OCI-LY7 (cell line): ENCODE measurements around the gene MAN1C1. TPM values are rescaled to one million over a fixed set of nuclear protein-coding genes. Genes with fewer than 3 reads are reported as not detected.

Source experiments
- BruUV-seq: library from RNA; stranded (reverse); fragments of 400-500 nt; replicated peaks from 2 replicates; lab custom pipeline; 2021; lab: Mats Ljungman, UMichigan
- CTCF ChIA-PET: fragments of 300-600 bp; sonication (Branson Sonifier 250); formaldehyde crosslinking; loops from one replicate; lab custom pipeline; 2022; ENCODE audit warnings: antibody characterized with exemption; ENCODE audit not compliant: unreplicated experiment; lab: Charles Lee
- POLR2A ChIA-PET: fragments of 300-600 bp; sonication (Branson Sonifier 250); formaldehyde crosslinking; loops from one replicate; lab custom pipeline; 2022; ENCODE audit warnings: antibody characterized with exemption; lab: Charles Lee
- DNase-seq: peaks from one replicate; pipeline ENCODE4 v3.0.0-alpha.2; 2015; ENCODE audit warnings: low spot score
- H2AFZ ChIP-seq: fragments of 200-600 bp; sonication (generic), shearing (Covaris generic); 2 replicates; pipeline ENCODE4 v1.6.1; 2014; ENCODE audit warnings: mild to moderate bottlenecking, antibody characterized with exemption, low read length, moderate library complexity
- H3K27ac ChIP-seq: fragments of 200-600 bp; sonication (generic); 2 replicates; pipeline ENCODE4 v1.5.1; 2014; ENCODE audit warnings: mixed run types, low read depth, mild to moderate bottlenecking, moderate library complexity, low read length, inconsistent platforms; ENCODE audit not compliant: poor library complexity, severe bottlenecking
- H3K36me3 ChIP-seq: fragments of 200-600 bp; sonication (generic); 2 replicates; pipeline ENCODE4 v1.6.1; 2014; ENCODE audit warnings: mild to moderate bottlenecking, antibody characterized with exemption, low read length, moderate library complexity, mixed read lengths; ENCODE audit not compliant: insufficient read depth
- H3K4me1 ChIP-seq: fragments of 200-600 bp; sonication (generic); 2 replicates; pipeline ENCODE4 v1.5.1; 2014; ENCODE audit warnings: mild to moderate bottlenecking, low read length; ENCODE audit not compliant: insufficient read depth, poor library complexity, severe bottlenecking
- H3K4me2 ChIP-seq: fragments of 200-600 bp; sonication (generic); 2 replicates; pipeline ENCODE4 v1.6.1; 2014; ENCODE audit warnings: mild to moderate bottlenecking, low read length
- H3K4me3 ChIP-seq: fragments of 200-600 bp; sonication (generic); 2 replicates; pipeline ENCODE4 v1.5.1; 2014; ENCODE audit warnings: mild to moderate bottlenecking, low read depth, low read length; ENCODE audit not compliant: poor library complexity, severe bottlenecking
- H3K79me2 ChIP-seq: fragments of 200-600 bp; sonication (generic); 2 replicates; pipeline ENCODE4 v1.6.1; 2016; ENCODE audit warnings: low read depth, mild to moderate bottlenecking, low read length, moderate library complexity, mixed read lengths; ENCODE audit not compliant: insufficient read depth
- H3K9me2 ChIP-seq: fragments of 200-600 bp; sonication (generic); 2 replicates; pipeline ENCODE4 v1.6.1; 2016; ENCODE audit warnings: mild to moderate bottlenecking, low read length, mixed read lengths; ENCODE audit not compliant: insufficient read depth
- H3K9me3 ChIP-seq: fragments of 200-600 bp; sonication (generic); 2 replicates; pipeline ENCODE4 v1.6.1; 2014; ENCODE audit warnings: mild to moderate bottlenecking, mixed run types, low read length, mixed read lengths
- H4K20me1 ChIP-seq: fragments of 200-600 bp; sonication (generic); 2 replicates; pipeline ENCODE4 v1.6.1; 2014; ENCODE audit warnings: mild to moderate bottlenecking, antibody characterized with exemption, low read length, moderate library complexity, mixed read lengths; ENCODE audit not compliant: insufficient read depth
- EZH2phosphoT487 ChIP-seq: fragments of 200-600 bp; sonication (generic); IDR thresholded peaks from 2 replicates; pipeline ENCODE4 v1.6.1; 2018; ENCODE audit warnings: low read depth, borderline replicate concordance, mild to moderate bottlenecking, mixed run types, antibody characterized with exemption, low read length, moderate library complexity, mixed read lengths
- intact Hi-C: fragments of 100-400 bp; cut with micrococcal nuclease; formaldehyde crosslinking; loops from one replicate; pipeline ENCODE4 v1.10.0; 2022; ENCODE audit not compliant: unreplicated experiment
- total RNA-seq, 2 experiments: library from RNA; depleted of rRNA in 1 of 2; stranded (reverse); fragments of >200 nt in 1 of 2; shearing (Covaris generic) in 1 of 2; gene quantifications; 2 replicates each; pipeline ENCODE4 v1.2.3, GENCODE V29; 2014 to 2022
- TF ChIP-seq, protein P1 (sequence below): fragments of 200-600 bp; sonication (generic); conservative IDR thresholded peaks from 2 replicates; pipeline ENCODE4 v1.5.1; 2014; ENCODE audit warnings: mild to moderate bottlenecking, antibody characterized with exemption, low read length, moderate library complexity, mixed read lengths

Gene MAN1C1
- total RNA-seq, 2 experiments from 2014 or later, result 3.0 to 4.9 TPM

DNA sequence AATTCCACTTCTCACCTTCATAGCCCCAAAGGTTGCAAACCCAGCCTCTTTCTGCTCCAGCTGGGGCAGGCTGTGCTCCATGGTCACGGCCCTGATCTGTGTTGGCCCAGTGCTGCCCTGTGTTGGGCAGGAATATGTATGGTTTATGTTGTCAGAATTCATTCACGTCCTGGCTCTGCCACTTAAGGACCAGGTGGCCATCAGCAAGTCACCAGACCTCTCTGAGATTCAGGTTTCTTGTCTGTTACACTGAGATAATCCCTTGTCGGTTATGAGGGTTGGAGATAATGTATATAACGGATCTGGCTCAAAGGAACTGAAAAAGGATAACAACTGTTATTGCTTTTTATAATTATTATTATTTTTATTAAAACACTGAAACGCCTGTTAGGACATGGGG, 144.3 kb downstream of the MAN1C1 start:
- H2AFZ ChIP-seq, result no peak overlapping the region
- BruUV-seq, result no TSS peak
- H3K27ac ChIP-seq, result no peak overlapping the region
- no peaks in the 10 kb centered on the region for H3K9me2 ChIP-seq
- peaks cover 7% of the 10 kb centered on the region for H3K4me1 ChIP-seq
- no peaks in the 10 kb centered on the region for H3K79me2 ChIP-seq
- CTCF ChIA-PET, result no interaction called here
- H3K9me3 ChIP-seq, result no peaks in the 10 kb centered on the region
- H4K20me1 ChIP-seq, result no peaks in the 10 kb centered on the region
- no peak overlapping the region for H3K4me3 ChIP-seq
- no peaks in the 10 kb centered on the region for H3K36me3 ChIP-seq
- no peak for TF ChIP-seq EZH2phosphoT487
- TF ChIP-seq, protein P1, sequence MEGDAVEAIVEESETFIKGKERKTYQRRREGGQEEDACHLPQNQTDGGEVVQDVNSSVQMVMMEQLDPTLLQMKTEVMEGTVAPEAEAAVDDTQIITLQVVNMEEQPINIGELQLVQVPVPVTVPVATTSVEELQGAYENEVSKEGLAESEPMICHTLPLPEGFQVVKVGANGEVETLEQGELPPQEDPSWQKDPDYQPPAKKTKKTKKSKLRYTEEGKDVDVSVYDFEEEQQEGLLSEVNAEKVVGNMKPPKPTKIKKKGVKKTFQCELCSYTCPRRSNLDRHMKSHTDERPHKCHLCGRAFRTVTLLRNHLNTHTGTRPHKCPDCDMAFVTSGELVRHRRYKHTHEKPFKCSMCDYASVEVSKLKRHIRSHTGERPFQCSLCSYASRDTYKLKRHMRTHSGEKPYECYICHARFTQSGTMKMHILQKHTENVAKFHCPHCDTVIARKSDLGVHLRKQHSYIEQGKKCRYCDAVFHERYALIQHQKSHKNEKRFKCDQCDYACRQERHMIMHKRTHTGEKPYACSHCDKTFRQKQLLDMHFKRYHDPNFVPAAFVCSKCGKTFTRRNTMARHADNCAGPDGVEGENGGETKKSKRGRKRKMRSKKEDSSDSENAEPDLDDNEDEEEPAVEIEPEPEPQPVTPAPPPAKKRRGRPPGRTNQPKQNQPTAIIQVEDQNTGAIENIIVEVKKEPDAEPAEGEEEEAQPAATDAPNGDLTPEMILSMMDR, result no peak
- H3K4me2 ChIP-seq, result no peak overlapping the region
- DNase-seq, result no peak
- intact Hi-C loops, result no loop called here
- POLR2A ChIA-PET, result no interaction called here

DNA sequence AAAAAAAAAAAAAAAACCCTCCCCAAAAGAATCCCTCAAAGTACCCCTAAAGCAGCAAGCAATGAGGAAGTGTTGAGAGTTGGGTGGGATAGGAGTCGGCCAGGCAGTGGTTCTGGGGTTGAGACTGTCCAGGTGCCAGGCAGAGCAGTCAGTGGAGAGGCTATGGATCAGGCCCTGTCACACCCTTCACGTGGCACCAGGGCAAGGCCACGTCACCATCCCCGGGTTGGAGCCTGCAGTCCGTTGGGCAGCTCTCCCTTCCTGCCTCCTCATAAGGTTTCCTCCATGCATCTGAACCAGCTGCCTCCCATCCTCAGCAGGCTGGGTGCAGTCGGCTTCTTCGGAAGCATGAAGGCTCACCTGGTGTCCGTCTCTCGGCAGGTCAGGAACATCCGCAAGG, 146.9 kb downstream of the MAN1C1 start:
- Histone ChIP-seq H3K79me2 (no peaks in the 10 kb centered on the region), H3K4me1 (no peaks in the 10 kb centered on the region), H3K36me3 (no peaks in the 10 kb centered on the region), H3K9me2 (no peaks in the 10 kb centered on the region), H3K27ac (no peak overlapping the region), H3K4me2 (no peak overlapping the region), H3K9me3 (no peaks in the 10 kb centered on the region), H3K4me3 (no peak overlapping the region), H2AFZ (no peak overlapping the region), H4K20me1 (no peaks in the 10 kb centered on the region)
- DNase-seq, result no peak
- no peak for TF ChIP-seq EZH2phosphoT487
- TF ChIP-seq, protein P1, result no peak
- no TSS peak for BruUV-seq
- intact Hi-C loops, result no loop called here
- CTCF ChIA-PET, result no interaction called here
- POLR2A ChIA-PET, result no interaction called here

DNA sequence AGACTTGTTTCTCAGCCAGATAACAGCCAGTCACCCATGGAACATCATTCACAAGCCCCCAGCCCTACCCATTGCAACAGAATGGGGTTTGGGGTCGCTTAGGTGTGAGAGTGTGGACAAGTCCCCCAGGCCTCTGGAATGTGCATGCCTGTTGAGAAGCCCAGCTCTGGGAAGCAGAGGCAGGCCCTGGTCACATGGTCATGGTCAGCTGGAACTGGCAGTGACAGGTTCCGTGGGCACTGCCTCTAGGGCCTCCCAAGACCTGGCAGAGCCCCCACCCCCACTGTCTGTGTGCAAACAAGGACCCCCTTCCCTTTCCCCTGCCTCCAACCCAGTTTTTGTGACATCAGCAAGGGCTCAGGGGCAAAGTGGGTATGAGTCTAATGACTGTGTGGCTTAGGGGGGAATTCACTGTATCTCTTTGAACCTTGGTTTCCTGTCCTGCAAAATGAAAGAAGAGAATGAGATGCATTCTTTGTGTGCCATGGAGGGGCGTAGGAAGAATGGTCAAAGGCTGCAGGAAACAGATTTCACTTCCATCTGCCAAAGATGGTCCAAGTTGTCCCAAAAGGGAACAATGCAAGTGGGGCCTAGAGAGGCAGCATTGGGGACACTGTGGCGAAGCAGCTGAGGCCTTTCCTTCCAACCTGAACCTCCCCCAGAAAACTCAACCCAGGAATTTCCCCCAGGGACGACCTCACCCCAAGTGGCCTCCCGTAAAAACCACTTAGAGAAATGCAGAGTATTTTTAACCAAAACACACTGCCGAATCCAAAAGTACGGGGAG, 148.7 kb downstream of the MAN1C1 start:
- TF ChIP-seq, protein P1, result no peak
- no peak for TF ChIP-seq EZH2phosphoT487
- Histone ChIP-seq H3K79me2 (no peaks in the 10 kb centered on the region), H3K4me3 (no peak overlapping the region), H2AFZ (no peak overlapping the region), H3K36me3 (no peaks in the 10 kb centered on the region), H3K4me2 (no peak overlapping the region), H3K4me1 (no peaks in the 10 kb centered on the region), H4K20me1 (no peaks in the 10 kb centered on the region), H3K27ac (no peak overlapping the region), H3K9me2 (no peaks in the 10 kb centered on the region), H3K9me3 (no peaks in the 10 kb centered on the region)
- ChIA-PET CTCF (no interaction called here), POLR2A (interaction anchor here (0.6 kb wide), 2 partner anchors 10 to 26 kb away, joined by 3 read pairs; no protein-coding TSS in a partner anchor)
- DNase-seq, result no peak
- BruUV-seq, result no TSS peak
- intact Hi-C loops, result no loop called here
